Panc1 (cell line): ENCODE data around the gene RPN1. TPM values are rescaled to one million over a fixed set of nuclear protein-coding genes. Genes with fewer than 3 reads are reported as not detected.

ENCODE experiments used
- ATAC-seq: fragments of 200-7000 bp; cut with Tn5 transposase; 2 replicates; pipeline ENCODE4 v1.9.1; 2020; ENCODE audit warnings: mild to moderate bottlenecking, moderate library complexity
- Bru-seq: library from RNA; stranded (reverse); fragments of 400-500 nt; gene quantifications from one replicate; lab custom pipeline; 2021; lab: Mats Ljungman, UMichigan
- BruChase-seq, 2 experiments: library from RNA; stranded (reverse); fragments of 400-500 nt; gene quantifications; one replicate each; lab custom pipeline; 2021; lab: Mats Ljungman, UMichigan
- BruUV-seq: library from RNA; stranded (reverse); fragments of 400-500 nt; replicated peaks from 2 replicates; lab custom pipeline; 2021; lab: Mats Ljungman, UMichigan
- CTCF ChIA-PET: fragments of 300-600 bp; sonication (Branson Sonifier 250); formaldehyde crosslinking; loops from one replicate; lab custom pipeline; 2022; ENCODE audit warnings: antibody characterized with exemption; lab: Charles Lee
- POLR2A ChIA-PET: fragments of 300-600 bp; sonication (Branson Sonifier 250); formaldehyde crosslinking; loops from one replicate; lab custom pipeline; 2022; ENCODE audit warnings: antibody characterized with exemption; lab: Charles Lee
- DNase-seq: peaks from one replicate; pipeline ENCODE4 v3.0.0-alpha.2; 2010; ENCODE audit warnings: low read depth, low spot score
- H3K27ac ChIP-seq: 2 replicates; pipeline ENCODE4 v1.5.1; 2011; ENCODE audit warnings: mild to moderate bottlenecking, low read length, inconsistent platforms
- H3K27me3 ChIP-seq: fragments of 200-500 bp; sonication (Bioruptor generic); 2 replicates; pipeline ENCODE4 v1.6.0; 2014; ENCODE audit warnings: low read length, inconsistent platforms; ENCODE audit not compliant: control insufficient read depth, insufficient read depth
- H3K36me3 ChIP-seq: fragments of 200-500 bp; sonication (Bioruptor generic); 2 replicates; pipeline ENCODE4 v1.5.1; 2014; ENCODE audit warnings: inconsistent platforms, mild to moderate bottlenecking, low read length, moderate library complexity; ENCODE audit not compliant: control insufficient read depth, insufficient read depth
- H3K4me1 ChIP-seq: 2 replicates; pipeline ENCODE4 v1.5.1; 2011; ENCODE audit warnings: inconsistent platforms, mild to moderate bottlenecking, low read length, moderate library complexity; ENCODE audit not compliant: control insufficient read depth, insufficient read depth
- H3K4me3 ChIP-seq, 2 experiments: 2 replicates each; pipeline ENCODE4 v1.5.1; 2011 to 2012; ENCODE audit warnings: low read depth in 2 of 2, low read length in 2 of 2, mild to moderate bottlenecking in 2 of 2, inconsistent platforms in 1 of 2, moderate library complexity in 1 of 2
- H3K9me3 ChIP-seq: fragments of 200-500 bp; sonication (Bioruptor generic); 2 replicates; pipeline ENCODE4 v1.5.1; 2014; ENCODE audit warnings: low read depth, mild to moderate bottlenecking, inconsistent platforms, low read length, moderate library complexity; ENCODE audit not compliant: control insufficient read depth, insufficient read depth
- POLR2AphosphoS5 ChIP-seq: IDR thresholded peaks from 2 replicates; pipeline ENCODE4 v1.6.1; 2012; ENCODE audit warnings: mild to moderate bottlenecking, low read depth, low read length, moderate library complexity
- SIN3A ChIP-seq: IDR thresholded peaks from 2 replicates; pipeline ENCODE4 v1.6.1; 2012; ENCODE audit warnings: low read depth, mild to moderate bottlenecking, low read length, moderate library complexity, borderline replicate concordance; ENCODE audit not compliant: insufficient read depth
- TCF7L2 ChIP-seq: IDR thresholded peaks from 2 replicates; pipeline ENCODE4 v1.6.1; 2011; ENCODE audit warnings: mild to moderate bottlenecking, low read depth, low read length, inconsistent platforms
- in situ Hi-C: cut with HindIII; loops from 2 replicates; pipeline ENCODE4 v1.10.0; 2016; ENCODE audit warnings: low sequenced_read_pairs, low pct_unique_long_range_greater_than_20kb
- intact Hi-C: fragments of 100-400 bp; cut with micrococcal nuclease; formaldehyde crosslinking; loops from one replicate; pipeline ENCODE4 v1.10.0; 2022; ENCODE audit not compliant: unreplicated experiment
- long read RNA-seq: library from polyadenylated mRNA; unstranded; transcript quantifications from one replicate; pipeline ENCODE4 v2.0.0, GENCODE V29; 2021; ENCODE audit not compliant: unreplicated experiment
- polyA plus RNA-seq: library from polyadenylated mRNA; unstranded; fragments of >200 nt; gene quantifications from one replicate; pipeline ENCODE4 v1.2.1, GENCODE V29; 2012; ENCODE audit warnings: missing spikeins; ENCODE audit not compliant: insufficient read length
- total RNA-seq: library from RNA; stranded (reverse); gene quantifications from one replicate; pipeline ENCODE4 v1.2.1, GENCODE V29; 2021; ENCODE audit not compliant: unreplicated experiment
- TF ChIP-seq, protein P1 (sequence below): fragments of 450-650 bp; IDR thresholded peaks from 2 replicates; pipeline ENCODE4 v1.5.1; 2017; ENCODE audit warnings: mild to moderate bottlenecking
- TF ChIP-seq, protein P2 (sequence below), 2 experiments: IDR thresholded peaks; 2 replicates each; pipeline ENCODE4 v1.6.1; 2011 to 2012; ENCODE audit warnings: low read depth in 2 of 2, control low read depth in 1 of 2, low read length in 1 of 2, mild to moderate bottlenecking in 1 of 2, moderate library complexity in 1 of 2; ENCODE audit not compliant: insufficient read depth in 1 of 2

RPN1 gene
- total RNA-seq (320 TPM), Bru-seq, nascent RNA (percentile 82 among the genes with signal in this experiment), BruChase-seq, experiment 1, labeled RNA remaining after a 2-hour chase (percentile 82 among the genes with signal in this experiment), BruChase-seq, experiment 2, labeled RNA remaining after a 6-hour chase (percentile 92 among the genes with signal in this experiment)
- polyA plus RNA-seq = 261 TPM
- long read RNA-seq, transcript RPN1-201 (10 exons, 2,314 nt) = major isoform, 1,037 of 1,116 reads
- long read RNA-seq, partial matches to known transcripts = 59 of 1,116 reads
- long read RNA-seq, other reads (novel, unspliced or antisense) = 20 of 1,116 reads

DNA sequence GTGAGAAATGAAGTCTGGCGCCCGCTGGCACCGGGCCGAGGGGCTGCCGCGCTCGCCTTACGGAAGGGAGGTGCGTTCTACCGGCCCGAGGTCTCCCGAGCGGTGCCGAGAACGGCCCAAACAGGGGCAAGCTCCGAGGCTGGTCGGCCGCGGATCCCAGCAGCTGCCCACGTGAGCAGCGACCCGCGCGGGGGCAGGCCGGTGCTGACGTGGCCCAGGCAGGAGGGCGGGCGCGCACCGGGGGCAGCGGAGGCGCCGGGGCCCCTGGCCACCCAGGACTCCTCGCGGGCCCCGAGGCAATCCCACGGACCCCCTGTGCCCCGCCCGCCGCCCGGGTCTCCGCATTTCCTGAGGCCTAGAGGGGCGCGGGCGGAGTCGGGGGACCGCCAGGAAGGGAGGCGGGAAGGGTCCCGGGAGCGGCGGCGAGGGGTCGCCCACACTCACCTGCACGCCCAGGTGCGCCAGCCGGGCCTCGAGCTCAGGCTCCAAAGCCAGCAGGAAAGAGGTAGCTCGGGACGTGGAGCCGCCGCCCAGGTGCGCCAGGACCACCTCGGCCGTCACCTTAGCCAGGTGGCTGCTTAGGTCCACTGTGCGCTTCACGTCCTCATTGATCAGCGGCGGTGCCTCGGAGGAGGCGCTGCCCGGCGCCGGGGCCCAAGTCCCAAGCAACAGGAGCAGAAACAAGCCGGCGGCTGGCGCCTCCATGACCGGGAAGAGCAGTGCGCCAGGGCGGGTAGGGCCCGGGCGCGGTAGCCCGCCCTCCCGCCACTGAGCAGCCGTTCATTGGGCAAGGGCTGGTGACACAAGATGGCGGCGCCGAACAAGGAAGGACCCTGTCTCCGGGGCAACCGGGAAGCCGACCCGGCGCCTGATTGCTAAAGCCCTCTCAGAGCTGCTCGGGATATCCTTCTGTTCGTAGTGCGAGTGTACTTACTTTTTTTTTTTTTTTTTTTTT is at the start of gene RPN1:
TSS of gene RPN1 (minus strand) at position 723 of the 955 bp plus-strand sequence. CDS start at position 705, 18 bp downstream.
- in situ Hi-C loops = no loop called here
- Histone ChIP-seq H3K4me1 (peaks cover 8% of the 10 kb centered on the region), H3K27ac (peak within 1 kb of the TSS; percentile 86), H3K36me3 (no peaks in the 10 kb centered on the region; the same call in 1 of the 2 replicates), H3K9me3 (no peaks in the 10 kb centered on the region), H3K4me3 (peak within 1 kb of the TSS; percentile 66 to 68), H3K27me3 (no peaks in the 10 kb centered on the region)
- ChIA-PET CTCF (no interaction called here), POLR2A (no interaction called here)
- BruUV-seq = no TSS peak
- peak; percentile 78 for DNase-seq
- ATAC-seq = peak; percentile 99
- TF ChIP-seq SIN3A = peak; percentile 81; the same call in 1 of the 2 replicates
- TF ChIP-seq, protein P1, sequence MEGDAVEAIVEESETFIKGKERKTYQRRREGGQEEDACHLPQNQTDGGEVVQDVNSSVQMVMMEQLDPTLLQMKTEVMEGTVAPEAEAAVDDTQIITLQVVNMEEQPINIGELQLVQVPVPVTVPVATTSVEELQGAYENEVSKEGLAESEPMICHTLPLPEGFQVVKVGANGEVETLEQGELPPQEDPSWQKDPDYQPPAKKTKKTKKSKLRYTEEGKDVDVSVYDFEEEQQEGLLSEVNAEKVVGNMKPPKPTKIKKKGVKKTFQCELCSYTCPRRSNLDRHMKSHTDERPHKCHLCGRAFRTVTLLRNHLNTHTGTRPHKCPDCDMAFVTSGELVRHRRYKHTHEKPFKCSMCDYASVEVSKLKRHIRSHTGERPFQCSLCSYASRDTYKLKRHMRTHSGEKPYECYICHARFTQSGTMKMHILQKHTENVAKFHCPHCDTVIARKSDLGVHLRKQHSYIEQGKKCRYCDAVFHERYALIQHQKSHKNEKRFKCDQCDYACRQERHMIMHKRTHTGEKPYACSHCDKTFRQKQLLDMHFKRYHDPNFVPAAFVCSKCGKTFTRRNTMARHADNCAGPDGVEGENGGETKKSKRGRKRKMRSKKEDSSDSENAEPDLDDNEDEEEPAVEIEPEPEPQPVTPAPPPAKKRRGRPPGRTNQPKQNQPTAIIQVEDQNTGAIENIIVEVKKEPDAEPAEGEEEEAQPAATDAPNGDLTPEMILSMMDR = no peak
- TF ChIP-seq POLR2AphosphoS5 = peak; percentile 97
- intact Hi-C loops = no loop called here

DNA sequence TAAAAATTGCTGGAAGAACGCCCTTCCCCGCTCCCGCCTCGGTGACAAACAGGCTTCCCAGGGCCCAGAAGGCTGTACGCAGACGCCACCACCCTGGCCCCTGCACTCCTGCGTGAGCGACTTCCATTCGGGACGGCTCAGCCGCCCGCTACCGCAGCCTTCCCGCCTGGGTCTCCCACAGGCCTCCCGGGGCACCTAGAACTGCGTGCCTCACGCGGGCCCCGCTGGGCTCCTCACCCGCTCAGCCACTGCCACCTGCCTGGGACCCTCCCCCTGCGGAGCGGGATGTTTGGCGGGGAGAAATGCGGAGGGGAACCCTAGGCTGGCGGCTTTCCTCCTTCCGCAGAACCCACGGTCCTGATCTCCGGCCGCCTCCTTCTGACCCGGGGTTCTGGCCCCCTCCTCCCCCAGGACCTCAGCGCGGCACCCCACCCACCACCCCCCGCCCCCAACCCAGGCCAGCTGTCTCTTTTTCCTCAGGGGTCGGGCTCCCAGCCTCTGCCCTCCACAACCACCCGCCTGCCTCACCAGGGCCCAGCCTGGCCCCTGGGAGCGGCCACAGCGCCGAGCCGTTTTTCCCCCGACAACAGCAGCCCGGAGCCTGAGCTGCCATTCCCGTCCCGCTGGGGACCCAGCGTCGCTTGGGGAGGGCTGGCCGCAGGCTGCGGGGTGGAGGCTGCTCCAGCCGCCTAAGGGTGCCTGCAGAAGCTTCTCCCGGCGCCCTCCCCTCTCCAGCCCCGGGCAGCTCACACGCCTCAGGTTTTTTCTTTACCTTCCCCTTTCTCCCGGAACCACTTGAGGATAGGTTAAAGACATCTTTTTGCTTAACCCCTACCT is 47.8 kb upstream of the RPN1 start:
- intact Hi-C loops (no loop called here), in situ Hi-C loops (no loop called here)
- Histone ChIP-seq H3K36me3 (no peaks in the 10 kb centered on the region), H3K27me3 (no peaks in the 10 kb centered on the region), H3K4me1 (0 out of 2 replicates have a peak, but pooled peaks cover 2% of the 10 kb centered on the region), H3K9me3 (no peaks in the 10 kb centered on the region), H3K4me3 (peak overlapping the region; percentile 46 to 73), H3K27ac (peak overlapping the region; percentile 70)
- ChIA-PET POLR2A (no interaction called here), CTCF (interaction anchor here (0.7 to 1.1 kb wide), 2 partner anchors 18 to 87 kb away, joined by 6 to 8 read pairs; no protein-coding TSS in a partner anchor)
- DNase-seq = no peak
- TF ChIP-seq TCF7L2 (no peak), POLR2AphosphoS5 (peak; percentile 35; the same call in 1 of the 2 replicates), SIN3A (peak; percentile 53; the same call in 1 of the 2 replicates)
- peak; percentile 89 for ATAC-seq
- no TSS peak for BruUV-seq

DNA sequence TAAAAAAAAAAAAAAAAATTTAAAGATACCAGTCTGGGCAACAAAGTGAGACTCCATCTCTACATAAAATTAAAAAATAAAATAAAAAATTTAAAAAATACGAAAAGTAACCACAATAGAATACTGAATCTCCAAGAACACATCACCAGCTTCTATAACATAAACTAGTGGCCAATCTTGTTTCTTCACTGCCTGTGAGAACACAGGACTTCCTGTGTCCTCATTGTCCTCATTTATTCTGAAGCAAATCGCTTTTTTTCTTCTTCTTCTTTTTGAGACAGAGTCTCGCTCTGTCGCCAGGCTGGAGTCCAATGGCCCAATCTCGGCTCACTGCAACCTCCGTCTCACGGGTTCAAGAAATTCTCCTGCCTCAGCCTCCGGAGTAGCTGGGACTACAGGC is 46.7 kb upstream of the RPN1 start:
- H3K27ac ChIP-seq = no peak overlapping the region
- BruUV-seq = no TSS peak
- in situ Hi-C loops (no loop called here), intact Hi-C loops (no loop called here)
- H3K4me3 ChIP-seq = no peak overlapping the region
- no peaks in the 10 kb centered on the region for H3K27me3 ChIP-seq
- no peak for ATAC-seq
- 0 out of 2 replicates have a peak, but pooled peaks cover 2% of the 10 kb centered on the region for H3K4me1 ChIP-seq
- ChIA-PET POLR2A (interaction anchor here (0.6 kb wide), 1 partner anchor 237 kb away, joined by 4 read pairs; no protein-coding TSS in a partner anchor), CTCF (no interaction called here)
- H3K9me3 ChIP-seq = no peaks in the 10 kb centered on the region
- no peak for TF ChIP-seq POLR2AphosphoS5
- TF ChIP-seq, protein P1 = no peak
- no peak for TF ChIP-seq TCF7L2
- no peak for TF ChIP-seq SIN3A
- TF ChIP-seq, protein P2, sequence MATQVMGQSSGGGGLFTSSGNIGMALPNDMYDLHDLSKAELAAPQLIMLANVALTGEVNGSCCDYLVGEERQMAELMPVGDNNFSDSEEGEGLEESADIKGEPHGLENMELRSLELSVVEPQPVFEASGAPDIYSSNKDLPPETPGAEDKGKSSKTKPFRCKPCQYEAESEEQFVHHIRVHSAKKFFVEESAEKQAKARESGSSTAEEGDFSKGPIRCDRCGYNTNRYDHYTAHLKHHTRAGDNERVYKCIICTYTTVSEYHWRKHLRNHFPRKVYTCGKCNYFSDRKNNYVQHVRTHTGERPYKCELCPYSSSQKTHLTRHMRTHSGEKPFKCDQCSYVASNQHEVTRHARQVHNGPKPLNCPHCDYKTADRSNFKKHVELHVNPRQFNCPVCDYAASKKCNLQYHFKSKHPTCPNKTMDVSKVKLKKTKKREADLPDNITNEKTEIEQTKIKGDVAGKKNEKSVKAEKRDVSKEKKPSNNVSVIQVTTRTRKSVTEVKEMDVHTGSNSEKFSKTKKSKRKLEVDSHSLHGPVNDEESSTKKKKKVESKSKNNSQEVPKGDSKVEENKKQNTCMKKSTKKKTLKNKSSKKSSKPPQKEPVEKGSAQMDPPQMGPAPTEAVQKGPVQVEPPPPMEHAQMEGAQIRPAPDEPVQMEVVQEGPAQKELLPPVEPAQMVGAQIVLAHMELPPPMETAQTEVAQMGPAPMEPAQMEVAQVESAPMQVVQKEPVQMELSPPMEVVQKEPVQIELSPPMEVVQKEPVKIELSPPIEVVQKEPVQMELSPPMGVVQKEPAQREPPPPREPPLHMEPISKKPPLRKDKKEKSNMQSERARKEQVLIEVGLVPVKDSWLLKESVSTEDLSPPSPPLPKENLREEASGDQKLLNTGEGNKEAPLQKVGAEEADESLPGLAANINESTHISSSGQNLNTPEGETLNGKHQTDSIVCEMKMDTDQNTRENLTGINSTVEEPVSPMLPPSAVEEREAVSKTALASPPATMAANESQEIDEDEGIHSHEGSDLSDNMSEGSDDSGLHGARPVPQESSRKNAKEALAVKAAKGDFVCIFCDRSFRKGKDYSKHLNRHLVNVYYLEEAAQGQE (IDR thresholded peaks at IDR 0.05; ENCODE audit: insufficient read depth in 1 of 2, low read depth in 2 of 2, low read length in 1 of 2) = no peak
- no peaks in the 10 kb centered on the region for H3K36me3 ChIP-seq
- DNase-seq = no peak
